ENCODE measurements around the gene ARRDC5.
"Not testable (repeated sequence)": the region's sequence is repeated elsewhere in the genome, so short reads cannot be mapped to it uniquely, and the experiment has no call there.

ARRDC5 gene

GRCh38 chr19:4866595-4867424 is 35.9 kb downstream of the ARRDC5 start:
- peaks cover 5% of the 10 kb centered on the region; the same call in 1 of the 2 replicates for H3K79me2 ChIP-seq (ENCODE audit: insufficient read depth, low read length)
- no peaks in the 10 kb centered on the region for H3K9me2 ChIP-seq (replicated peaks; ENCODE audit: insufficient read depth, low read length)
- no peaks in the 10 kb centered on the region for H3K9me3 ChIP-seq (ENCODE audit: insufficient read depth, low read length)
- H4K20me1 ChIP-seq (ENCODE audit: low read depth, low read length): no peaks in the 10 kb centered on the region
- no peaks in the 10 kb centered on the region for H3K36me3 ChIP-seq (ENCODE audit: low read length)
- H3K4me2 ChIP-seq (ENCODE audit: low read depth, low read length, poor library complexity, severe bottlenecking): peak overlapping the region; percentile 87
- peak overlapping the region; percentile 55 for H2AFZ ChIP-seq (ENCODE audit: low read depth, low read length, severe bottlenecking)
- H3K27me3 ChIP-seq (ENCODE audit: low read length): no peaks in the 10 kb centered on the region
- peak overlapping the region; percentile 94 for H3K4me3 ChIP-seq (ENCODE audit: insufficient read depth, low read length, poor library complexity, severe bottlenecking)
- H3K27ac ChIP-seq (ENCODE audit: low read depth, low read length): peak overlapping the region; percentile 62
- TF ChIP-seq EZH2phosphoT487 (conservative IDR thresholded peaks at IDR 0.05; ENCODE audit: low read length) (no peak), CTCF (IDR thresholded peaks at IDR 0.05; ENCODE audit: insufficient read depth, low read length, poor library complexity, severe bottlenecking) (no peak)
- H3K9ac ChIP-seq (ENCODE audit: low read length): peak overlapping the region; percentile 77
- no peaks in the 10 kb centered on the region for H3F3A ChIP-seq (ENCODE audit: insufficient read depth)

- Histone ChIP-seq H4K20me1 (ENCODE audit: low read depth, low read length) (no peaks in the 10 kb centered on the region), H3K9me3 (ENCODE audit: insufficient read depth, low read length) (no peaks in the 10 kb centered on the region), H3K9ac (ENCODE audit: low read length) (no peak overlapping the region), H3K9me2 (replicated peaks; ENCODE audit: insufficient read depth, low read length) (no peaks in the 10 kb centered on the region), H3K4me2 (ENCODE audit: low read depth, low read length, poor library complexity, severe bottlenecking) (no peak overlapping the region), H2AFZ (ENCODE audit: low read depth, low read length, severe bottlenecking) (no peak overlapping the region), H3K79me2 (ENCODE audit: insufficient read depth, low read length) (no peaks in the 10 kb centered on the region), H3K27ac (ENCODE audit: low read depth, low read length) (no peak overlapping the region), H3K27me3 (ENCODE audit: low read length) (no peaks in the 10 kb centered on the region), H3F3A (ENCODE audit: insufficient read depth) (no peaks in the 10 kb centered on the region), H3K36me3 (ENCODE audit: low read length) (no peaks in the 10 kb centered on the region), H3K4me3 (ENCODE audit: insufficient read depth, low read length, poor library complexity, severe bottlenecking) (no peak overlapping the region)
- TF ChIP-seq CTCF (IDR thresholded peaks at IDR 0.05; ENCODE audit: insufficient read depth, low read length, poor library complexity, severe bottlenecking): no peak
- no peak for TF ChIP-seq EZH2phosphoT487 (conservative IDR thresholded peaks at IDR 0.05; ENCODE audit: low read length)
Measured at GRCh38 chr19:4861147-4861546, 41.5 kb downstream of the ARRDC5 start.

- H3K36me3 ChIP-seq (ENCODE audit: low read length): no peaks in the 10 kb centered on the region
- H3K9me2 ChIP-seq (replicated peaks; ENCODE audit: insufficient read depth, low read length): no peaks in the 10 kb centered on the region
- TF ChIP-seq EZH2phosphoT487 (conservative IDR thresholded peaks at IDR 0.05; ENCODE audit: low read length): no peak
- TF ChIP-seq CTCF (IDR thresholded peaks at IDR 0.05; ENCODE audit: insufficient read depth, low read length, poor library complexity, severe bottlenecking): no peak
- H3K9ac ChIP-seq (ENCODE audit: low read length): no peak overlapping the region
- no peaks in the 10 kb centered on the region for H3K27me3 ChIP-seq (ENCODE audit: low read length)
- no peak overlapping the region for H2AFZ ChIP-seq (ENCODE audit: low read depth, low read length, severe bottlenecking)
- no peaks in the 10 kb centered on the region for H3K9me3 ChIP-seq (ENCODE audit: insufficient read depth, low read length)
- H3K27ac ChIP-seq (ENCODE audit: low read depth, low read length): no peak overlapping the region
- H3K79me2 ChIP-seq (ENCODE audit: insufficient read depth, low read length): no peaks in the 10 kb centered on the region
- no peaks in the 10 kb centered on the region for H4K20me1 ChIP-seq (ENCODE audit: low read depth, low read length)
- no peak overlapping the region for H3K4me3 ChIP-seq (ENCODE audit: insufficient read depth, low read length, poor library complexity, severe bottlenecking)
- no peaks in the 10 kb centered on the region for H3F3A ChIP-seq (ENCODE audit: insufficient read depth)
- H3K4me2 ChIP-seq (ENCODE audit: low read depth, low read length, poor library complexity, severe bottlenecking): no peak overlapping the region
Measured at GRCh38 chr19:4859697-4860096, 43.0 kb downstream of the ARRDC5 start.

- H3K9me2 ChIP-seq (replicated peaks; ENCODE audit: insufficient read depth, low read length); H3K79me2 ChIP-seq (ENCODE audit: insufficient read depth, low read length); H3K36me3 ChIP-seq (ENCODE audit: low read length); H3K27me3 ChIP-seq (ENCODE audit: low read length); H4K20me1 ChIP-seq (ENCODE audit: low read depth, low read length); H3K27ac ChIP-seq (ENCODE audit: low read depth, low read length); H3F3A ChIP-seq (ENCODE audit: insufficient read depth); H3K9ac ChIP-seq (ENCODE audit: low read length); H3K4me3 ChIP-seq (ENCODE audit: insufficient read depth, low read length, poor library complexity, severe bottlenecking); H2AFZ ChIP-seq (ENCODE audit: low read depth, low read length, severe bottlenecking); H3K4me2 ChIP-seq (ENCODE audit: low read depth, low read length, poor library complexity, severe bottlenecking); H3K9me3 ChIP-seq (ENCODE audit: insufficient read depth, low read length): not testable (repeated sequence)
Measured at GRCh38 chr19:4856468-4856867, 46.2 kb downstream of the ARRDC5 start.

- not testable (repeated sequence) for H3K9me3 ChIP-seq (ENCODE audit: insufficient read depth, low read length); H3K79me2 ChIP-seq (ENCODE audit: insufficient read depth, low read length); H3K27me3 ChIP-seq (ENCODE audit: low read length); H3K27ac ChIP-seq (ENCODE audit: low read depth, low read length); H3K4me3 ChIP-seq (ENCODE audit: insufficient read depth, low read length, poor library complexity, severe bottlenecking); H3K4me2 ChIP-seq (ENCODE audit: low read depth, low read length, poor library complexity, severe bottlenecking); H3K9ac ChIP-seq (ENCODE audit: low read length); H3K9me2 ChIP-seq (replicated peaks; ENCODE audit: insufficient read depth, low read length); H2AFZ ChIP-seq (ENCODE audit: low read depth, low read length, severe bottlenecking); H4K20me1 ChIP-seq (ENCODE audit: low read depth, low read length); H3K36me3 ChIP-seq (ENCODE audit: low read length)
- peaks cover 10% of the 10 kb centered on the region; the same call in 1 of the 2 replicates for H3F3A ChIP-seq (ENCODE audit: insufficient read depth)
Measured at GRCh38 chr19:4853506-4853905, 49.2 kb downstream of the ARRDC5 start.
